ENCODE measurements around the gene MRPL14. TPM values are rescaled to one million over a fixed set of nuclear protein-coding genes. Genes with fewer than 3 reads are reported as not detected.

MRPL14 gene
- total and polyA plus RNA-seq, 9 of the 15 experiments (the other 6 are each of a cell fraction or from before 2014, with no cell fraction given): 126 to 424 (median 165) TPM

GRCh38 chr6:44169886-44170570, 42.8 kb upstream of the MRPL14 start:
- ATAC-seq (no peak), FAIRE-seq (no peak), DNase-seq (ENCODE audit: extremely low read depth in 1 of 4, low spot score in 3 of 4) (peak in 1 of 4 experiments; percentile 54)
- H3K9me1 ChIP-seq (ENCODE audit: control insufficient read depth, insufficient read depth, low read length): no peaks in the 10 kb centered on the region
- no peaks in the 10 kb centered on the region for H3K36me3 ChIP-seq (ENCODE audit: control insufficient read depth, insufficient read depth, low read length)
- ChIA-PET POLR2A (interaction anchor here (0.6 to 2.8 kb wide), 11 partner anchors 11 to 514 kb away, joined by 3 to 32 read pairs (median 4); partner anchors contain the start of gene HSP90AB1), CTCF (ENCODE audit: low intra/inter-chr PET ratio) (no interaction called here)
- H3K4me3 ChIP-seq: no peak overlapping the region
- H3K27me3 ChIP-seq (ENCODE audit: control insufficient read depth in 2 of 2, insufficient read depth in 2 of 2, low read length in 2 of 2): peaks cover 0 to 3% of the 10 kb centered on the region in 2 experiments; a peak in 2 of 5 replicates
- intact Hi-C loops (cut with micrococcal nuclease): no loop called here
- peaks cover 7 to 23% of the 10 kb centered on the region in 2 experiments; a peak in 4 of 5 replicates for H3K4me1 ChIP-seq (replicated peaks in 1 of 2; ENCODE audit: control insufficient read depth in 2 of 2, insufficient read depth in 2 of 2, low read length in 2 of 2)
- H2AFZ ChIP-seq (ENCODE audit: low read depth, low read length): no peak overlapping the region
- peak overlapping the region; percentile 25; the same call in 1 of the 2 replicates for H3K4me2 ChIP-seq (ENCODE audit: insufficient read depth, low read length)
- no peaks in the 10 kb centered on the region for H3K9me3 ChIP-seq (replicated peaks; ENCODE audit: control insufficient read depth, insufficient read depth, low read depth, low read length)
- H3K79me2 ChIP-seq (ENCODE audit: control insufficient read depth, insufficient read depth, low read length): no peaks in the 10 kb centered on the region
- no peak overlapping the region for H3K9ac ChIP-seq (ENCODE audit: insufficient read depth in 1 of 2, low read depth in 2 of 2, low read length in 2 of 2)
- in situ Hi-C loops (cut with MboI): loop anchor here (5.0 kb wide), 1 partner anchor 67 kb away; no protein-coding TSS in a partner anchor
- H3K27ac ChIP-seq (ENCODE audit: extremely low read depth, low read depth, low read length): no peak overlapping the region
- no peaks in the 10 kb centered on the region for H4K20me1 ChIP-seq (replicated peaks; ENCODE audit: control insufficient read depth, insufficient read depth, low read length)
- no TSS peak for BruUV-seq (replicated peaks)
- WGBS (ENCODE audit: insufficient coverage, low coverage, missing lambda C conversion rate): 14% methylated on average over 10 of the region's 10 CpGs
- TF ChIP-seq ZNF146 (CRISPR knock-in tag; IDR thresholded peaks at IDR 0.05; ENCODE audit: unreplicated experiment): no peak
- TF ChIP-seq PTBP1 (IDR thresholded peaks at IDR 0.05; ENCODE audit: low read depth, low read length): no peak
- TF ChIP-seq ZBTB1 (CRISPR knock-in tag; IDR thresholded peaks at IDR 0.05; ENCODE audit: borderline replicate concordance, low read depth): no peak
- no peak for TF ChIP-seq ZNF197 (CRISPR knock-in tag; IDR thresholded peaks at IDR 0.05; ENCODE audit: low read depth)
- no peak for TF ChIP-seq BCOR (IDR thresholded peaks at IDR 0.05)
- no peak for TF ChIP-seq ZMIZ1 (IDR thresholded peaks at IDR 0.05; ENCODE audit: low read depth in 2 of 2, low read length in 2 of 2)
- no peak for TF ChIP-seq ZNF274 (IDR thresholded peaks at IDR 0.05; ENCODE audit: borderline replicate concordance, low read depth, low read length)
- peak; percentile 54; the same call in 1 of the 2 replicates for TF ChIP-seq TRIM28 (IDR thresholded peaks at IDR 0.05)
- TF ChIP-seq TCF3 (CRISPR knock-in tag; IDR thresholded peaks at IDR 0.05): peak; percentile 44
- TF ChIP-seq FOXJ2 (tag; IDR thresholded peaks at IDR 0.05): no peak
- TF ChIP-seq TEAD4 (IDR thresholded peaks at IDR 0.05; ENCODE audit: low read length): no peak
- no peak for TF ChIP-seq TEAD4 (CRISPR knock-in tag; IDR thresholded peaks at IDR 0.05; ENCODE audit: borderline replicate concordance)
- TF ChIP-seq, protein P1, sequence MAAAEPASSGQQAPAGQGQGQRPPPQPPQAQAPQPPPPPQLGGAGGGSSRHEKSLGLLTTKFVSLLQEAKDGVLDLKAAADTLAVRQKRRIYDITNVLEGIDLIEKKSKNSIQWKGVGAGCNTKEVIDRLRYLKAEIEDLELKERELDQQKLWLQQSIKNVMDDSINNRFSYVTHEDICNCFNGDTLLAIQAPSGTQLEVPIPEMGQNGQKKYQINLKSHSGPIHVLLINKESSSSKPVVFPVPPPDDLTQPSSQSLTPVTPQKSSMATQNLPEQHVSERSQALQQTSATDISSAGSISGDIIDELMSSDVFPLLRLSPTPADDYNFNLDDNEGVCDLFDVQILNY (CRISPR knock-in tag; IDR thresholded peaks at IDR 0.05): no peak
- TF ChIP-seq RBM25 (IDR thresholded peaks at IDR 0.05; ENCODE audit: low read depth, low read length, severe bottlenecking): no peak
- no peak for TF ChIP-seq ATF1 (CRISPR knock-in tag; IDR thresholded peaks at IDR 0.05)
- no peak for TF ChIP-seq ATF1 (tag; IDR thresholded peaks at IDR 0.05)
- no peak for TF ChIP-seq MYC (IDR thresholded peaks at IDR 0.05; ENCODE audit: low read depth, low read length)
- TF ChIP-seq MYC (CRISPR knock-in tag; IDR thresholded peaks at IDR 0.05; ENCODE audit: borderline replicate concordance, low read depth): no peak
- TF ChIP-seq SMC3 (conservative IDR thresholded peaks at IDR 0.05; ENCODE audit: insufficient read depth, low read depth, low read length): no peak
- TF ChIP-seq NFXL1 (CRISPR knock-in tag; IDR thresholded peaks at IDR 0.05): no peak
- TF ChIP-seq TRIM24 (IDR thresholded peaks at IDR 0.05): peak in 1 of 2 experiments; percentile 62; a peak in 1 of 4 replicates

Data from K562 (cell line).